ENCODE data around the gene ITGB2.

The ITGB2 gene

GRCh38 chr21:44949161-44949778 is 28.6 kb upstream of the ITGB2 start:
- TF ChIP-seq CTCF (IDR thresholded peaks at IDR 0.05; ENCODE audit: control insufficient read depth, extremely low read depth, insufficient read depth): no peak
- no peak overlapping the region for H3K4me3 ChIP-seq (ENCODE audit: low read depth, low read length)
- no peak for DNase-seq (ENCODE audit: low read depth)

GRCh38 chr21:44948426-44949120 is 27.9 kb upstream of the ITGB2 start:
- no peak for DNase-seq (ENCODE audit: low read depth)
- H3K4me3 ChIP-seq (ENCODE audit: low read depth, low read length): no peak overlapping the region
- no peak for TF ChIP-seq CTCF (IDR thresholded peaks at IDR 0.05; ENCODE audit: control insufficient read depth, extremely low read depth, insufficient read depth)

- no peak overlapping the region for H3K4me3 ChIP-seq (ENCODE audit: low read depth, low read length)
- no peak for DNase-seq (ENCODE audit: low read depth)
- TF ChIP-seq CTCF (IDR thresholded peaks at IDR 0.05; ENCODE audit: control insufficient read depth, extremely low read depth, insufficient read depth): no peak
Observed at GRCh38 chr21:44947930-44948331, 27.2 kb upstream of the ITGB2 start.

GRCh38 chr21:44947111-44947929 is 26.6 kb upstream of the ITGB2 start:
- TF ChIP-seq CTCF (IDR thresholded peaks at IDR 0.05; ENCODE audit: control insufficient read depth, extremely low read depth, insufficient read depth): no peak
- no peak for DNase-seq (ENCODE audit: low read depth)
- H3K4me3 ChIP-seq (ENCODE audit: low read depth, low read length): no peak overlapping the region

GRCh38 chr21:44946254-44947041 is 25.7 kb upstream of the ITGB2 start:
- no peak for DNase-seq (ENCODE audit: low read depth)
- no peak for TF ChIP-seq CTCF (IDR thresholded peaks at IDR 0.05; ENCODE audit: control insufficient read depth, extremely low read depth, insufficient read depth)
- no peak overlapping the region for H3K4me3 ChIP-seq (ENCODE audit: low read depth, low read length)

GRCh38 chr21:44944596-44944995 is 23.9 kb upstream of the ITGB2 start:
- DNase-seq (ENCODE audit: low read depth): no peak
- no peak overlapping the region for H3K4me3 ChIP-seq (ENCODE audit: low read depth, low read length)
- TF ChIP-seq CTCF (IDR thresholded peaks at IDR 0.05; ENCODE audit: control insufficient read depth, extremely low read depth, insufficient read depth): no peak
